ENCODE results near the gene TRIP10. TPM values are rescaled to one million over a fixed set of nuclear protein-coding genes. Genes with fewer than 3 reads are reported as not detected.

TRIP10 gene
- polyA plus RNA-seq, 1 donor from 2014 or later = 0.76 TPM

DNA sequence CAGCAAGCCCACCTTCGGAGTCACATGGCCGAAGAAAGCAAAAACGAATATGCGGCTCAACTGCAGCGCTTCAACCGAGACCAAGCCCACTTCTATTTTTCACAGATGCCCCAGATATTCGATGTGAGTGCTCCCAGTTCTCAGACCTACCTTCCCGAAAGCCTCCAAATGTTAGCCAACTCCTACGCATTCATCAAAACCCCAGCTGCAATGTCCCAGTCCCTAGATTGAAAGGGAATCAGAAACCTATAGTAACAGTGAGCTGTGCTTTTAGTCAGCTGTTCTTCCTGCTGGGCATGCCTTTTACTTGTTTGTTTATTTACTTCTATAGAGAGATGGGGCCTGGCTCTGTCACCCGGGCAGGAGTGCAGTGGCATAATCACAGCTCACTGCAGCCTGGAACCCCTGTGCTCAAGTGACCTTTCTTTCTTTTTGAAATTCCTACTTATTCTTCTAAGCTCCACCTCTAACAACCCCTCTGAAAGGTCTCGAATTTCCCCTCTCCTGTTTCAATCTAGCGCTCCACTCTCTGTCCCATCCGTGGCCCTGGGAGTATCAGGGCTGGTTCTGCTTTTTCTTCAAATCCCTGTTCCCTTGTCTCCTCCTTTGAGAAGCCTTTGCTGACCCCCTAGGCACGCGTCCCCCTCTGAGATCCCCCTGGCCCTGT lies 4.4 kb downstream of the TRIP10 start:
- no peak for TF ChIP-seq MXI1 (conservative IDR thresholded peaks at IDR 0.05; ENCODE audit: poor library complexity, severe bottlenecking)
- H3K36me3 ChIP-seq (ENCODE audit: insufficient read depth, low read length) = no peaks in the 10 kb centered on the region

GRCh38 chr19:6744381-6745301 lies 5.2 kb downstream of the TRIP10 start:
- no peak overlapping the region for H3K4me2 ChIP-seq (ENCODE audit: low read length)
- H4K20me1 ChIP-seq (ENCODE audit: insufficient read depth) = no peaks in the 10 kb centered on the region
- H3F3A ChIP-seq (ENCODE audit: insufficient read depth, low read length, poor library complexity, severe bottlenecking) = no peaks in the 10 kb centered on the region
- H3K79me2 ChIP-seq (replicated peaks; ENCODE audit: insufficient read depth, low read length) = no peaks in the 10 kb centered on the region
- H3K4me3 ChIP-seq (ENCODE audit: low read length) = no peak overlapping the region
- no peak overlapping the region for H3K9ac ChIP-seq (ENCODE audit: low read length)
- H3K36me3 ChIP-seq (ENCODE audit: insufficient read depth, low read length) = no peaks in the 10 kb centered on the region
- H2AFZ ChIP-seq (ENCODE audit: low read depth, low read length) = no peak overlapping the region
- H3K27ac ChIP-seq (ENCODE audit: low read length) = no peak overlapping the region
- H3K9me2 ChIP-seq (ENCODE audit: insufficient read depth, low read length) = no peaks in the 10 kb centered on the region
- H3K9me3 ChIP-seq (ENCODE audit: low read length) = no peaks in the 10 kb centered on the region
- TF ChIP-seq EZH2 (IDR thresholded peaks at IDR 0.05; ENCODE audit: borderline replicate concordance, insufficient read depth, low read length, poor library complexity, severe bottlenecking) (no peak), POLR2AphosphoS5 (IDR thresholded peaks at IDR 0.05) (no peak), MXI1 (conservative IDR thresholded peaks at IDR 0.05; ENCODE audit: poor library complexity, severe bottlenecking) (no peak), SMC3 (conservative IDR thresholded peaks at IDR 0.05; ENCODE audit: poor library complexity) (no peak), EP300 (conservative IDR thresholded peaks at IDR 0.05; ENCODE audit: poor library complexity, severe bottlenecking) (no peak), CTCF (IDR thresholded peaks at IDR 0.05; ENCODE audit: poor library complexity, severe bottlenecking) (no peak), REST (IDR thresholded peaks at IDR 0.05; ENCODE audit: borderline replicate concordance) (no peak), RAD21 (conservative IDR thresholded peaks at IDR 0.05) (no peak), TAF1 (IDR thresholded peaks at IDR 0.05; ENCODE audit: low read depth) (no peak)
- peaks cover 8% of the 10 kb centered on the region for H3K27me3 ChIP-seq (ENCODE audit: insufficient read depth, low read depth, low read length)

More for the DNA sequence above, 4.4 kb downstream of the TRIP10 start:
- Histone ChIP-seq H3K79me2 (replicated peaks; ENCODE audit: insufficient read depth, low read length) (no peaks in the 10 kb centered on the region), H3K27me3 (ENCODE audit: insufficient read depth, low read depth, low read length) (peaks cover 8% of the 10 kb centered on the region), H3K4me2 (ENCODE audit: low read length) (no peak overlapping the region), H4K20me1 (ENCODE audit: insufficient read depth) (no peaks in the 10 kb centered on the region), H3K9me2 (ENCODE audit: insufficient read depth, low read length) (no peaks in the 10 kb centered on the region), H3K27ac (ENCODE audit: low read length) (no peak overlapping the region), H2AFZ (ENCODE audit: low read depth, low read length) (no peak overlapping the region), H3K4me3 (ENCODE audit: low read length) (no peak overlapping the region), H3F3A (ENCODE audit: insufficient read depth, low read length, poor library complexity, severe bottlenecking) (no peaks in the 10 kb centered on the region), H3K9me3 (ENCODE audit: low read length) (no peaks in the 10 kb centered on the region), H3K9ac (ENCODE audit: low read length) (no peak overlapping the region)
